Natural killer cell treated with Interleukin-12 subunit alpha and Interleukin-12 subunit beta and Interleukin-15 and Interleukin-18, amount 100 ng/mL, for 72 hours (primary cell): Measurements from ENCODE around the gene ZNF354C. TPM values are rescaled to one million over a fixed set of nuclear protein-coding genes. Genes with fewer than 3 reads are reported as not detected.

Experiments used
- ATAC-seq, 2 donors: fragments of 150-1000 bp; cut with Tn5 transposase in 1 of 2; sonication (Bioruptor Pico), chemical (Tn5 transposase) in 1 of 2; 2 replicates each; pipeline ENCODE4 v1.10.0; 2021
- DNase-seq: peaks from one replicate; pipeline ENCODE4 v3.0.0; 2022; ENCODE audit warnings: low spot score
- H3K27ac Mint-ChIP-seq, 2 donors: 1 replicate in 1 of 2; 2 replicates in 1 of 2; pipeline ENCODE4 v1.8.0; 2022; ENCODE audit warnings: mixed read lengths in 2 of 2, mild to moderate bottlenecking in 1 of 2, moderate library complexity in 1 of 2
- H3K27me3 Mint-ChIP-seq, 2 donors: 1 replicate in 1 of 2; 2 replicates in 1 of 2; pipeline ENCODE4 v1.8.0; 2022; ENCODE audit warnings: mixed read lengths in 2 of 2
- H3K36me3 Mint-ChIP-seq: one replicate; pipeline ENCODE4 v1.8.0; 2022; ENCODE audit warnings: mixed read lengths
- H3K4me1 Mint-ChIP-seq, 2 donors: 1 replicate in 1 of 2; 2 replicates in 1 of 2; pipeline ENCODE4 v1.8.0; 2022; ENCODE audit warnings: low read depth in 2 of 2, mixed read lengths in 2 of 2, mild to moderate bottlenecking in 1 of 2
- H3K4me3 Mint-ChIP-seq: one replicate; pipeline ENCODE4 v1.8.0; 2022; ENCODE audit warnings: mixed read lengths
- H3K9me3 Mint-ChIP-seq: 2 replicates; pipeline ENCODE4 v1.8.0; 2022; ENCODE audit warnings: mixed read lengths
- total RNA-seq, 2 donors: library from RNA; stranded (reverse); gene quantifications; one replicate each; pipeline ENCODE4 v1.2.3, GENCODE V29; 2022

The ZNF354C gene
- total RNA-seq, 2 donors from 2014 or later, result 3.2 to 7.3 TPM

- no peaks in the 10 kb centered on the region for H3K36me3 Mint-ChIP-seq
- DNase-seq (no peak), ATAC-seq (no peak)
- H3K27ac Mint-ChIP-seq, result no peak overlapping the region
- no peaks in the 10 kb centered on the region for H3K4me1 Mint-ChIP-seq
- H3K9me3 Mint-ChIP-seq, result peaks cover 9% of the 10 kb centered on the region
- H3K27me3 Mint-ChIP-seq, result no peaks in the 10 kb centered on the region
- H3K4me3 Mint-ChIP-seq, result no peak overlapping the region
Measured at GRCh38 chr5:179119415-179120170, 59.4 kb downstream of the ZNF354C start.

GRCh38 chr5:179120421-179120861, 60.3 kb downstream of the ZNF354C start:
- Mint-ChIP-seq H3K4me3 (no peak overlapping the region), H3K27ac (no peak overlapping the region), H3K36me3 (no peaks in the 10 kb centered on the region), H3K27me3 (no peaks in the 10 kb centered on the region), H3K4me1 (no peaks in the 10 kb centered on the region), H3K9me3 (peaks cover under 1% of the 10 kb centered on the region)
- ATAC-seq (no peak), DNase-seq (no peak)

- no peak for ATAC-seq
- Mint-ChIP-seq H3K4me1 (no peaks in the 10 kb centered on the region), H3K36me3 (no peaks in the 10 kb centered on the region)
Measured at GRCh38 chr5:179120951-179121666, 60.9 kb downstream of the ZNF354C start.

GRCh38 chr5:179121667-179122111, 61.5 kb downstream of the ZNF354C start:
- no peak overlapping the region for H3K4me3 Mint-ChIP-seq
- H3K27me3 Mint-ChIP-seq, result no peaks in the 10 kb centered on the region
- H3K4me1 Mint-ChIP-seq, result no peaks in the 10 kb centered on the region
- DNase-seq (no peak), ATAC-seq (no peak)
- H3K36me3 Mint-ChIP-seq, result no peaks in the 10 kb centered on the region
- H3K27ac Mint-ChIP-seq, result no peak overlapping the region
- no peaks in the 10 kb centered on the region for H3K9me3 Mint-ChIP-seq

More at GRCh38 chr5:179120951-179121666, 60.9 kb downstream of the ZNF354C start:
- H3K9me3 Mint-ChIP-seq, result no peaks in the 10 kb centered on the region
- no peak overlapping the region for H3K4me3 Mint-ChIP-seq
- no peak overlapping the region for H3K27ac Mint-ChIP-seq
- no peak for DNase-seq
- H3K27me3 Mint-ChIP-seq, result no peaks in the 10 kb centered on the region

GRCh38 chr5:179122411-179123108, 62.4 kb downstream of the ZNF354C start:
- no peaks in the 10 kb centered on the region for H3K9me3 Mint-ChIP-seq
- H3K4me3 Mint-ChIP-seq, result no peak overlapping the region
- no peaks in the 10 kb centered on the region for H3K4me1 Mint-ChIP-seq
- no peaks in the 10 kb centered on the region for H3K27me3 Mint-ChIP-seq
- ATAC-seq, result no peak
- H3K27ac Mint-ChIP-seq, result no peak overlapping the region
- no peaks in the 10 kb centered on the region for H3K36me3 Mint-ChIP-seq
- DNase-seq, result no peak

GRCh38 chr5:179123109-179123426, 62.9 kb downstream of the ZNF354C start:
- no peak overlapping the region for H3K4me3 Mint-ChIP-seq
- H3K27ac Mint-ChIP-seq, result no peak overlapping the region
- H3K36me3 Mint-ChIP-seq, result no peaks in the 10 kb centered on the region
- no peaks in the 10 kb centered on the region for H3K9me3 Mint-ChIP-seq
- H3K27me3 Mint-ChIP-seq, result no peaks in the 10 kb centered on the region
- ATAC-seq (no peak), DNase-seq (no peak)
- peaks cover 0 to 3% of the 10 kb centered on the region in 2 donors for H3K4me1 Mint-ChIP-seq

GRCh38 chr5:179123491-179124272, 63.5 kb downstream of the ZNF354C start:
- no peak for ATAC-seq
- H3K27ac Mint-ChIP-seq, result no peak overlapping the region

GRCh38 chr5:179124273-179124852, 64.2 kb downstream of the ZNF354C start:
- no peaks in the 10 kb centered on the region for H3K27me3 Mint-ChIP-seq
- no peaks in the 10 kb centered on the region for H3K9me3 Mint-ChIP-seq
- H3K4me3 Mint-ChIP-seq, result no peak overlapping the region
- H3K36me3 Mint-ChIP-seq, result no peaks in the 10 kb centered on the region
- DNase-seq (no peak), ATAC-seq (no peak)
- peaks cover 0 to 3% of the 10 kb centered on the region in 2 donors for H3K4me1 Mint-ChIP-seq
- no peak overlapping the region for H3K27ac Mint-ChIP-seq

More at GRCh38 chr5:179123491-179124272, 63.5 kb downstream of the ZNF354C start:
- no peaks in the 10 kb centered on the region for H3K36me3 Mint-ChIP-seq
- no peaks in the 10 kb centered on the region for H3K9me3 Mint-ChIP-seq
- H3K27me3 Mint-ChIP-seq, result no peaks in the 10 kb centered on the region
- H3K4me3 Mint-ChIP-seq, result no peak overlapping the region
- peaks cover 0 to 3% of the 10 kb centered on the region in 2 donors for H3K4me1 Mint-ChIP-seq
- no peak for DNase-seq

GRCh38 chr5:179124853-179125788, 64.9 kb downstream of the ZNF354C start:
- Mint-ChIP-seq H3K27me3 (no peaks in the 10 kb centered on the region), H3K9me3 (no peaks in the 10 kb centered on the region), H3K27ac (no peak overlapping the region), H3K4me3 (no peak overlapping the region), H3K36me3 (no peaks in the 10 kb centered on the region), H3K4me1 (peaks cover 0 to 3% of the 10 kb centered on the region in 2 donors)
- DNase-seq, result no peak
- ATAC-seq, result no peak

GRCh38 chr5:179125789-179126505, 65.8 kb downstream of the ZNF354C start:
- H3K4me1 Mint-ChIP-seq, result peaks cover 0 to 3% of the 10 kb centered on the region in 2 donors
- no peak for DNase-seq

GRCh38 chr5:179126506-179126991, 66.4 kb downstream of the ZNF354C start:
- Mint-ChIP-seq H3K9me3 (no peaks in the 10 kb centered on the region), H3K4me1 (peaks cover 0 to 3% of the 10 kb centered on the region in 2 donors), H3K27me3 (no peaks in the 10 kb centered on the region), H3K36me3 (no peaks in the 10 kb centered on the region), H3K4me3 (no peak overlapping the region), H3K27ac (no peak overlapping the region)
- no peak for ATAC-seq
- no peak for DNase-seq

More at GRCh38 chr5:179125789-179126505, 65.8 kb downstream of the ZNF354C start:
- Mint-ChIP-seq H3K36me3 (no peaks in the 10 kb centered on the region), H3K9me3 (no peaks in the 10 kb centered on the region), H3K27me3 (no peaks in the 10 kb centered on the region), H3K4me3 (no peak overlapping the region), H3K27ac (no peak overlapping the region)
- ATAC-seq, result no peak
